ENCODE results near the gene NARS2.

Gene NARS2

DNA sequence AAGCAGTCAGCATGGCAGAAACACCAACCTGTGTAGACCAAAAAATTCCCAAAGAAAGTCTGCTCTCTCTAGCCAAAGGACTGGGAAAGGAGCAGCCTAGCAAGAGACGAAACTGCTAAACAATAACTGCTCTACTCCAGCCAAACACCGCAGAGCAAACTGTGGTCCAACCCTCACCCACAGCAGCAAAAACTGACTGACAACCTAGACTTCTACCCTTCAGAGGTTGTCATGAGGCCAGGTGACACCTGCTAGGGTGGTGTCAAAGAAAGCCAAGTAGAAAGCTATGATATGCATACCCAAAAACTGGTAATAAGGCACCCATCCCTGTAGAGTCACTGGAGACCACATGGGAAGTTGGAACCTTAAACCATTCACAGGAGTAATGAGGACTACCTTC, 168.9 kb downstream of the NARS2 start:
- H3K36me3 ChIP-seq = no peaks in the 10 kb centered on the region
- TF ChIP-seq, protein P1, sequence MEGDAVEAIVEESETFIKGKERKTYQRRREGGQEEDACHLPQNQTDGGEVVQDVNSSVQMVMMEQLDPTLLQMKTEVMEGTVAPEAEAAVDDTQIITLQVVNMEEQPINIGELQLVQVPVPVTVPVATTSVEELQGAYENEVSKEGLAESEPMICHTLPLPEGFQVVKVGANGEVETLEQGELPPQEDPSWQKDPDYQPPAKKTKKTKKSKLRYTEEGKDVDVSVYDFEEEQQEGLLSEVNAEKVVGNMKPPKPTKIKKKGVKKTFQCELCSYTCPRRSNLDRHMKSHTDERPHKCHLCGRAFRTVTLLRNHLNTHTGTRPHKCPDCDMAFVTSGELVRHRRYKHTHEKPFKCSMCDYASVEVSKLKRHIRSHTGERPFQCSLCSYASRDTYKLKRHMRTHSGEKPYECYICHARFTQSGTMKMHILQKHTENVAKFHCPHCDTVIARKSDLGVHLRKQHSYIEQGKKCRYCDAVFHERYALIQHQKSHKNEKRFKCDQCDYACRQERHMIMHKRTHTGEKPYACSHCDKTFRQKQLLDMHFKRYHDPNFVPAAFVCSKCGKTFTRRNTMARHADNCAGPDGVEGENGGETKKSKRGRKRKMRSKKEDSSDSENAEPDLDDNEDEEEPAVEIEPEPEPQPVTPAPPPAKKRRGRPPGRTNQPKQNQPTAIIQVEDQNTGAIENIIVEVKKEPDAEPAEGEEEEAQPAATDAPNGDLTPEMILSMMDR (IDR thresholded peaks at IDR 0.05) = no peak
- H3K27me3 ChIP-seq = no peaks in the 10 kb centered on the region
- no peak overlapping the region for H3K27ac ChIP-seq
- H3K4me3 ChIP-seq (ENCODE audit: low read depth in 1 of 2, low read length in 1 of 2) = no peak overlapping the region
- no peaks in the 10 kb centered on the region for H3K9me3 ChIP-seq
- peaks cover 14 to 21% of the 10 kb centered on the region in 2 experiments for H3K4me1 ChIP-seq (ENCODE audit: control insufficient read depth in 1 of 2, insufficient read depth in 1 of 2, low read depth in 1 of 2, low read length in 1 of 2)

DNA sequence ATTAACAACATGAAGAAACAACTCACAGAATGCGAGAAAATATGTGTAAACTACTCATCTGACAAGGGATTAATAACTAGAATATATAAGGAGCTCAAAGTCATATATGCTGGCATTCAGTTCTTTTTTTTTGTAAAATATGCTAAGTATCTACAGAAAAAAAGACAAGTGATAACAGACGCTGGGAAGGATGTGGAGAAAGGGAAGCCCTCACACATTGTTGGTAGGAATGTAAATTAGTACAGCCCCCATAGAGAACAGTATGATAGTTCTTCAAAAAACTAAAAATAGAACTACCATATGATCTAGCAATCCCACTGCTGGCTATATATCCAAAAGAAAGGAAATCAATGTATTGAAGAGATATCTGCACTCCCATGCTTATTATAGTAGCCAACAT, 170.9 kb downstream of the NARS2 start:
- Histone ChIP-seq H3K36me3 (no peaks in the 10 kb centered on the region), H3K9me3 (no peaks in the 10 kb centered on the region), H3K4me3 (ENCODE audit: low read depth in 1 of 2, low read length in 1 of 2) (no peak overlapping the region), H3K27ac (peak overlapping the region; percentile 14), H3K4me1 (ENCODE audit: control insufficient read depth in 1 of 2, insufficient read depth in 1 of 2, low read depth in 1 of 2, low read length in 1 of 2) (peaks cover 14 to 20% of the 10 kb centered on the region in 2 experiments), H3K27me3 (no peaks in the 10 kb centered on the region)
- TF ChIP-seq, protein P1 (IDR thresholded peaks at IDR 0.05) = no peak

DNA sequence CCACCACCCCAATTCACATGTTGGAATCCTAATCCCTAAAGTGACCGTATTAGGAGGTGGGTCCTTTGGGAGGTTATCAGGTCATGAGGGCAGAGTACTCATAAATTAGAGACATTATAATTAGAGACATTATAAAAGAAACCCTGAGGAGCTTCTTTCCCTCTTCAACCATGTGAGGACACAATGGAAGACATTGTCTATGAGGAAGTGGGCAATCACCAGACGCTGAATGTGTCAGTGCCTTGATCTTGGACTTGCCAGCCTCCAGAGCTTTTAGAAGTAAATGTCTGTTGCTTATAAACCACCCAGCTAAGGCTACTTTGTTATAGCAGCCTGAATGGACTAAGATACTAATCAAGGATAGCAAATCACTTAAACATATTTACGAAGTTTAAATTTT, 171.8 kb downstream of the NARS2 start:
- Histone ChIP-seq H3K4me3 (ENCODE audit: low read depth in 1 of 2, low read length in 1 of 2) (no peak overlapping the region), H3K27ac (no peak overlapping the region), H3K36me3 (no peaks in the 10 kb centered on the region), H3K4me1 (ENCODE audit: control insufficient read depth in 1 of 2, insufficient read depth in 1 of 2, low read depth in 1 of 2, low read length in 1 of 2) (peaks cover 10 to 16% of the 10 kb centered on the region in 2 experiments), H3K9me3 (no peaks in the 10 kb centered on the region), H3K27me3 (no peaks in the 10 kb centered on the region)
- TF ChIP-seq, protein P1 (IDR thresholded peaks at IDR 0.05) = no peak

DNA sequence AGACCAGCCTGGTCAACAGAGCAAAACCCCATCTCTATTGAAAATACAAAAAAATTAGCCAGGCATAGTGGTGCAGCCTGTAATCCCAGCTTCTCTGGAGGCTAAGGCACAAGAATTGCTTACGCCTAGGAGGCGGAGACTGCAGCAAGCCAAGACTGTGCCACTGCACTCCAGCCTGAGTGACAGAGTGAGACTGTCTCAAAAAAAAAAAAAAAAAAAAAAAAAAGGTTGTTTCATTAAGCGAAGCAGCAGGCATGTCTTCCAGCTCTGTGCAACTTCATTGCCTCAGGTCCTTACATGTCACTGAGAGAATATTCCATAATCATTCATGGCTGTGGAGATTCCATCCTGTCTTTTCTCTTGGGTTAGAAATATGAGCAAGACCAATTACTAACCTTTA, 174.0 kb downstream of the NARS2 start:
- Histone ChIP-seq H3K4me3 (ENCODE audit: low read depth in 1 of 2, low read length in 1 of 2) (no peak overlapping the region), H3K36me3 (no peaks in the 10 kb centered on the region), H3K4me1 (ENCODE audit: control insufficient read depth in 1 of 2, insufficient read depth in 1 of 2, low read depth in 1 of 2, low read length in 1 of 2) (peaks cover 16 to 25% of the 10 kb centered on the region in 2 experiments), H3K9me3 (no peaks in the 10 kb centered on the region), H3K27me3 (no peaks in the 10 kb centered on the region), H3K27ac (no peak overlapping the region)
- TF ChIP-seq, protein P1 (IDR thresholded peaks at IDR 0.05) = no peak

DNA sequence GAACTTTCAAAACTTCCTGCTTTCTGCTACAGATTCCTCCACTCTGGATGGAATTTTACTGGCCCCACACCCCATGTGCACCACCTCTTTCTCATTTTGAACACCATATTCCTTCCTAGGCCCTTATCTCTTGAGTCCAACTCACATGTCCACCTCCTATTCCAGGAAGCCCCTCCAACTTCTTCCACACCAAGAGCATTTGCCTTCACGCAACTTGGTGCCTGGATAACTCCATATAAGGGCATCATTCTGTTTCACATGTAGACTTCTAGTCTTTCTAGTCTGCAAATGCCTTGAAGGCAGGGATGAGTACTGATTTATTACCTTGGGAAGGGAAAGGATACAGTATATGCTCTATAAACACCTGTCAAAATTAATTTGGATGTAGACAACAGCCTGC, 174.5 kb downstream of the NARS2 start:
- Histone ChIP-seq H3K4me1 (ENCODE audit: control insufficient read depth in 1 of 2, insufficient read depth in 1 of 2, low read depth in 1 of 2, low read length in 1 of 2) (peaks cover 16 to 25% of the 10 kb centered on the region in 2 experiments), H3K9me3 (no peaks in the 10 kb centered on the region), H3K27ac (no peak overlapping the region), H3K36me3 (no peaks in the 10 kb centered on the region), H3K27me3 (no peaks in the 10 kb centered on the region), H3K4me3 (ENCODE audit: low read depth in 1 of 2, low read length in 1 of 2) (no peak overlapping the region)
- TF ChIP-seq, protein P1 (IDR thresholded peaks at IDR 0.05) = no peak

DNA sequence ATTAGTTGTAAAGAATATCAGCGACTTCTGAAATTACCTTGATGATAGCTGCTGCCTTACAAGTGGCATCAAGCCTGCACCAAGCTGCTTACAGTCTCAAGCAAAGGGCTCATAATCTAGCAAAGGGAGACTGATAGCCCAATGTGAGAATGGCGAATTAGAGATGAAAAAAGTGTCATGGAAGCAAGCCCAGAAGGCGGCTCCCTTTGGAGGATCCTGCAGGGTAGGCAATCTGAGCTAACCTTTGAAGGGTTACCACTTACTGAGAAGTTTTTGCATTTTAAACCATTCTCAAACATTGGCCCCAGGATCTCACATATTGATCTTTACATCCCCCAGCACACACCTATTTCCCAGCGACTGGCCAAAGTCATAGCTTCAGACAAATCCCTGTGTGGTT, 175.5 kb downstream of the NARS2 start:
- Histone ChIP-seq H3K9me3 (no peaks in the 10 kb centered on the region), H3K27ac (no peak overlapping the region), H3K27me3 (no peaks in the 10 kb centered on the region), H3K4me3 (ENCODE audit: low read depth in 1 of 2, low read length in 1 of 2) (no peak overlapping the region), H3K4me1 (ENCODE audit: control insufficient read depth in 1 of 2, insufficient read depth in 1 of 2, low read depth in 1 of 2, low read length in 1 of 2) (peaks cover 16 to 25% of the 10 kb centered on the region in 2 experiments), H3K36me3 (no peaks in the 10 kb centered on the region)
- TF ChIP-seq, protein P1 (IDR thresholded peaks at IDR 0.05) = no peak
